ENCODE data around the gene ADCY4.

DNA sequence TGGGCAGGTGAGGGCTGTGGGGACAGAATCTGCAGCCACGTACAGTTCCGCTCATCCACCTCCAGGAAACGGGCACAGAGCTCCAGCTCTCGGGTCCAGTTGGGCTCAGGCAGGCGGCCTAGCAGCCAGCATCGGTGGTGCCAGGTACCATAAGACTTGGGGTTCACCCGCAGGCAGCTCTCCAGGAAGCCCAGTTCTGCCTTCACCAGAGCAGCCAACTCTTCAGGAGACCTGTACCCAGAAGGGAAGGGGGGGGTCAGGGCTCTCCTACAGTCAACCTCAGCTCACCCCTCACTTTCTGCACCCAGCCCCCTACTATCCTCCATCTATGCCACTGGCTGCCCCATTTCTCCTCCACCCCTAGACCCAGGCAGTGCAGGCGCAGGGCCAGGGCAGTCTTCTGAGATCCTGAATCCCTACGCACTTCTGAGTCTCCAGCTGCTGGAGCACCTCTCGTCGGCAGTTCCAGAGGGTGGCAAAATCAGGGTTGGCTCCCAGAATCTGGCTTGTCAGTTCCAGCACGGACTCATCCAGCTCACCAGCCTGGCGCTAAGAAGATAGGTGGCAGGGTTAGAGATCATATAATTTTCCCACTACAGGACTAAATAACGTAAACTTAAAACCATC, 64.8 kb downstream of the ADCY4 start:
- TF ChIP-seq CTCF (conservative IDR thresholded peaks at IDR 0.05) (no peak), ZFX (IDR thresholded peaks at IDR 0.05) (no peak)
